HG02970 (cell line): ENCODE data around the gene ERG.

Experiments used
- ATAC-seq: cut with Tn5 transposase; IDR thresholded peaks from one replicate; pipeline ENCODE4 v1.9.1; 2021; ENCODE audit warnings: mild to moderate bottlenecking, moderate library complexity, moderate number of reproducible peaks; ENCODE audit not compliant: unreplicated experiment, low FRiP score

The ERG gene

GRCh38 chr21:38477226-38477625 is 21.1 kb downstream of the ERG start:
- no peak for ATAC-seq

- ATAC-seq, result no peak
These were observed 21.9 kb downstream of the ERG start for GRCh38 chr21:38476385-38476784.

- ATAC-seq, result no peak
These were observed 22.8 kb downstream of the ERG start for GRCh38 chr21:38475519-38475918.

- ATAC-seq, result no peak
These were observed 23.5 kb downstream of the ERG start for GRCh38 chr21:38474796-38475195.

- no peak for ATAC-seq
These were observed 24.2 kb downstream of the ERG start for GRCh38 chr21:38474124-38474523.

GRCh38 chr21:38472412-38473108 is 25.7 kb downstream of the ERG start:
- ATAC-seq, result no peak

- no peak for ATAC-seq
These were observed 26.5 kb downstream of the ERG start for GRCh38 chr21:38471766-38472165.

- ATAC-seq, result no peak
These were observed 27.5 kb downstream of the ERG start for GRCh38 chr21:38470755-38471154.

GRCh38 chr21:38469642-38470041 is 28.6 kb downstream of the ERG start:
- ATAC-seq, result no peak

- no peak for ATAC-seq
These were observed 29.3 kb downstream of the ERG start for GRCh38 chr21:38468989-38469388.

GRCh38 chr21:38467911-38468310 is 30.4 kb downstream of the ERG start:
- ATAC-seq, result no peak

- no peak for ATAC-seq
These were observed 30.9 kb downstream of the ERG start for GRCh38 chr21:38467374-38467773.

- no peak for ATAC-seq
These were observed 38.0 kb downstream of the ERG start for GRCh38 chr21:38460171-38460742.

- no peak for ATAC-seq
These were observed 38.8 kb downstream of the ERG start for GRCh38 chr21:38459490-38459889.

GRCh38 chr21:38455403-38455802 is 42.9 kb downstream of the ERG start:
- no peak for ATAC-seq

GRCh38 chr21:38454702-38455101 is 43.6 kb downstream of the ERG start:
- no peak for ATAC-seq

GRCh38 chr21:38454161-38454560 is 44.1 kb downstream of the ERG start:
- ATAC-seq, result no peak

GRCh38 chr21:38448671-38449385 is 49.4 kb downstream of the ERG start:
- ATAC-seq, result no peak

GRCh38 chr21:38447611-38448010 is 50.7 kb downstream of the ERG start:
- ATAC-seq, result no peak

- ATAC-seq, result no peak
These were observed 53.6 kb downstream of the ERG start for GRCh38 chr21:38444691-38445090.

- no peak for ATAC-seq
These were observed 55.2 kb downstream of the ERG start for GRCh38 chr21:38443110-38443509.

- no peak for ATAC-seq
These were observed 57.1 kb downstream of the ERG start for GRCh38 chr21:38441153-38441552.
